Stimulated activated naive CD8-positive, alpha-beta T cell treated with anti-CD3 and anti-CD28 coated beads, Interleukin-15, Interleukin-2, amounts not matched to agents 100 ng/mL and 50 ng/mL, for 24 hours (primary cell): ENCODE data around the gene OSBPL9.

Source experiments
- H3K27ac Mint-ChIP-seq: one replicate; pipeline ENCODE4 v1.8.0; 2021; ENCODE audit warnings: mild to moderate bottlenecking, mixed read lengths
- H3K27me3 Mint-ChIP-seq: one replicate; pipeline ENCODE4 v1.8.0; 2021; ENCODE audit warnings: mixed read lengths
- H3K36me3 Mint-ChIP-seq: one replicate; pipeline ENCODE4 v1.8.0; 2021; ENCODE audit warnings: low read depth, mixed read lengths
- H3K4me1 Mint-ChIP-seq: one replicate; pipeline ENCODE4 v1.8.0; 2021; ENCODE audit warnings: low read depth, mixed read lengths
- H3K4me3 Mint-ChIP-seq: one replicate; pipeline ENCODE4 v1.8.0; 2021; ENCODE audit warnings: mild to moderate bottlenecking, mixed read lengths
- H3K9me3 Mint-ChIP-seq: one replicate; pipeline ENCODE4 v1.8.0; 2021; ENCODE audit warnings: mixed read lengths

The OSBPL9 gene

GRCh38 chr1:51755437-51755836 is 138.5 kb downstream of the OSBPL9 start:
- no peaks in the 10 kb centered on the region for H3K27me3 Mint-ChIP-seq
- H3K4me1 Mint-ChIP-seq: peaks cover 6% of the 10 kb centered on the region
- H3K36me3 Mint-ChIP-seq: peaks cover 34% of the 10 kb centered on the region
- H3K4me3 Mint-ChIP-seq: no peak overlapping the region
- H3K27ac Mint-ChIP-seq: no peak overlapping the region
- peaks cover 4% of the 10 kb centered on the region for H3K9me3 Mint-ChIP-seq

DNA sequence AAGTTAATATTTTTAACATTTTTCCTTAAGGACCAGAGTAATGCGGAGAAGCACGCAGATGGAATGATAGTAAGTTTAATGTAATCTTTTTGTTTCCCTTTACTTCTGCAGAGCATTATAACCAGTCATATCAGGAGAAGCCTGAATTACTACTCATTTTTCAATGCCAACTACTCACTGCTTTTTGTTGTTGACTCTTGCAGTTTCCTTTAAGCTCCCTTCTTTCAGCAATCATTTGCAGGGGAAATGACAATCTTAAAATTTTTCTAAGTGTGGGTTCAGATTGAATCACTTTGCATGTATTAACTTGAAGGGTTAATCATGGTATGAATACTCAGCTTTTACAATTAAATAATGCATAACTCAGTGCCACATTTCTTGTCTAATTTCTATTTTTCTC is 139.4 kb downstream of the OSBPL9 start:
- H3K9me3 Mint-ChIP-seq: peaks cover 4% of the 10 kb centered on the region
- peaks cover 31% of the 10 kb centered on the region for H3K36me3 Mint-ChIP-seq
- no peaks in the 10 kb centered on the region for H3K27me3 Mint-ChIP-seq
- no peak overlapping the region for H3K27ac Mint-ChIP-seq
- H3K4me1 Mint-ChIP-seq: peaks cover 11% of the 10 kb centered on the region
- H3K4me3 Mint-ChIP-seq: no peak overlapping the region

DNA sequence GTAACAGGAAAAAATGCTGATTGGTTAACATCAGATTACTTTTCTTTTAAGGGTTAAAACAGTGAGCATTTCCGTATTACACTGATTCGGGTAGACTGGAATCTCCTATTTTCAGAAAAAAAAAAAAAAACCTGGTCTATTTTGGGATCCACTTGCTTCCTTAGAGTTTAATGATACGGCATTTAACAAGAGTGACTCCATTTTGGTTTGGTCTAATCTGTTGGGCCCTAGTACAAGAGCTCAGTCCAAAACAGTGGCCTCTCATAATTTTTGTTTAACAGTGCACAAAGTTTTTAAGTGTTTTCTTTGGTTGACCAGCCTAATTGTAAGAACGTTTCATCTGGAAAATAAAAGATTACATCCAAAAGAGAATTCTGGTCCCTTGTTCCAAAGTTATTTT is 141.4 kb downstream of the OSBPL9 start:
- Mint-ChIP-seq H3K4me1 (peaks cover 16% of the 10 kb centered on the region), H3K9me3 (no peaks in the 10 kb centered on the region), H3K27me3 (no peaks in the 10 kb centered on the region), H3K27ac (no peak overlapping the region), H3K36me3 (peaks cover 24% of the 10 kb centered on the region), H3K4me3 (no peak overlapping the region)

DNA sequence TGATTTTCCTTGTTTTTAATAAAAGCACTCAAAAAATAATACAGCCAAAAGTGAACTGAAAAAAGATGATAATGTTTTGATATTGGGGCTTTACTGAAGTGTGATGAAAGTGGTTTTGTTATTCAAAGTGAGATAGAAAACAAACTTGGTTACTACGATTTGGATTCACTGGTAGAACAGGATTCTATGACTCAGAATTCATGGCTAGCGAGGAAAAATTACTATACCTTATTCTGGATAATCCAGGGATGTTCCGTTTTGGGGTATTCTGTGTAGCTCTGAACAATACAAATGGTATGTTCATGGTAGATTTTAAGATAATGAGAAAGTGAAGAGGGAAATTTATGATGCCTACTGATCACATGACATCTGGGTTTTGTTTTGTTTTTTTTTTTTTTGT is 144.0 kb downstream of the OSBPL9 start:
- Mint-ChIP-seq H3K27me3 (no peaks in the 10 kb centered on the region), H3K4me3 (no peak overlapping the region), H3K4me1 (peaks cover 16% of the 10 kb centered on the region), H3K36me3 (peaks cover 24% of the 10 kb centered on the region), H3K9me3 (no peaks in the 10 kb centered on the region), H3K27ac (no peak overlapping the region)

- peaks cover 16% of the 10 kb centered on the region for H3K4me1 Mint-ChIP-seq
- H3K9me3 Mint-ChIP-seq: no peaks in the 10 kb centered on the region
- peaks cover 27% of the 10 kb centered on the region for H3K36me3 Mint-ChIP-seq
- H3K27ac Mint-ChIP-seq: no peak overlapping the region
- no peak overlapping the region for H3K4me3 Mint-ChIP-seq
- H3K27me3 Mint-ChIP-seq: no peaks in the 10 kb centered on the region
These were observed 144.5 kb downstream of the OSBPL9 start for GRCh38 chr1:51761351-51761750.

DNA sequence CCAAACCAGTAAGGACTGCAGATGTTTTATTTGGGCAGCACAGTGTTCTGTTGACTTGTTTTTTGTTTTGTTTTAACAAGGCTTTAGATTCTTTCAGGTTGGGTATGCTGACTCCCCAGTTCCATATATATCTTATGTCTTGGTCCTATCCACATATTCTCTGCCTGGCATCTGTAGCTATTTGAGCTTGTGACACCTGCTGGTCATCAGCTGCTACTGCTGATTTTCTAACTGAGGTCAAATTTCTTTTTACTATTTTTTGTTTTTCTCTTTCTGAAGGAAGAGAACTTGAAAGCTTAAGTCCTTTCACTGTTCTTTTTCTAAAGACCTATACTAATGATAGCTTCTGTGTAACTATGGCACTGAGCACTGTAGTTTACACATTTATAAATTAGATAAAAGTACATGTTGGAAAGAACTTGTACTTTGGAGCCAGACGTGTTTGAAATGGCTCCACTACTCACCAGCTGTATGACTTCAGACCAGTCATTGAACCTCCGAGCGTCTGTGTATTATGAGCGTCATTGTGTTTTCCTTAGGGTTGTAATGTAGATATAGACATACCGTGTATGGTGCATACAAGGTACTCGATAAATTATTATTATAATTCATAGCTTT is 152.2 kb downstream of the OSBPL9 start:
- Mint-ChIP-seq H3K4me1 (peaks cover 16% of the 10 kb centered on the region), H3K9me3 (no peaks in the 10 kb centered on the region), H3K27ac (no peak overlapping the region), H3K27me3 (no peaks in the 10 kb centered on the region), H3K4me3 (no peak overlapping the region), H3K36me3 (peaks cover 52% of the 10 kb centered on the region)

GRCh38 chr1:51776408-51776807 is 159.5 kb downstream of the OSBPL9 start:
- Mint-ChIP-seq H3K27me3 (no peaks in the 10 kb centered on the region), H3K4me3 (no peak overlapping the region), H3K9me3 (no peaks in the 10 kb centered on the region), H3K4me1 (peaks cover 16% of the 10 kb centered on the region), H3K27ac (peak overlapping the region; percentile 4), H3K36me3 (peaks cover 45% of the 10 kb centered on the region)

DNA sequence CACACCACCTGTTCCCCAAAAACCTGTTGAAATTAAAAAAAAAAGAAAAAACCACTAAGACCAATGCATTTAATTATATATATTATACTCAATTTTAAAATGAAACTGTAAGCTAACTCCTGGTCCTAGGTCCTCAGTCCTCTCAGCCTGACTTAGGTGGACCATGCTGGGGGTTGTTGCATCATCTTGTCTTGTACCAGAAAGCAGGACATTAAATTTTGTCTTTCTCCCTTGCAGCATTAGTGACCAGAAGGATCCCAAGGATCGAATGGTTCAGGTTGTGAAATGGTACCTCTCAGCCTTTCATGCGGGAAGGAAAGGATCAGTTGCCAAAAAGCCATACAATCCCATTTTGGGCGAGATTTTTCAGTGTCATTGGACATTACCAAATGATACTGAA is 164.0 kb downstream of the OSBPL9 start:
- H3K9me3 Mint-ChIP-seq: no peaks in the 10 kb centered on the region
- H3K27me3 Mint-ChIP-seq: no peaks in the 10 kb centered on the region
- H3K4me3 Mint-ChIP-seq: no peak overlapping the region
- H3K4me1 Mint-ChIP-seq: no peaks in the 10 kb centered on the region
- H3K36me3 Mint-ChIP-seq: peaks cover 36% of the 10 kb centered on the region
- H3K27ac Mint-ChIP-seq: no peak overlapping the region

GRCh38 chr1:51784997-51785421 is 168.1 kb downstream of the OSBPL9 start:
- H3K4me1 Mint-ChIP-seq: no peaks in the 10 kb centered on the region
- peaks cover 49% of the 10 kb centered on the region for H3K36me3 Mint-ChIP-seq
- H3K4me3 Mint-ChIP-seq: no peak overlapping the region
- no peaks in the 10 kb centered on the region for H3K9me3 Mint-ChIP-seq
- no peak overlapping the region for H3K27ac Mint-ChIP-seq
- H3K27me3 Mint-ChIP-seq: no peaks in the 10 kb centered on the region

DNA sequence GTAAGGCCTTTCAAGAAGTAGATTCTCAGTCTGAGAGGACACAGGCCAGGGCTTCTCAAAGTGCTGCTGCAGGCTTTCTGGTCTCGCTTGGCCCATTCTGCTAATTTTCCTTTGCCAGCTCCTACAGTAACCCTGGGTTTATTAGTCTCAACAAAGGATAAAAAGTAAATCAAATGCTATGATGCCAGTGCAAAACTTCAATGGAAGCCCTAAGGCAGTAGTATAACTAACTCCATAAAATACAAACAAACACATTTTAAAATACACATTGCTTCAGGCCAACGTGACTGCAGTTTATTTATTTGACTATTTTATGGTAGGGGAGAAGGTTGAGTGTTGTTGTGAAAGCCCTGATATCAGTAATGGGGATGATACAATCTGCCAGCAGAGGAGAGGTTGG is 172.0 kb downstream of the OSBPL9 start:
- Mint-ChIP-seq H3K4me3 (no peak overlapping the region), H3K36me3 (peaks cover 81% of the 10 kb centered on the region), H3K27ac (peak overlapping the region; percentile 60)

GRCh38 chr1:51789342-51789741 is 172.4 kb downstream of the OSBPL9 start:
- Mint-ChIP-seq H3K36me3 (peaks cover 83% of the 10 kb centered on the region), H3K4me3 (no peak overlapping the region)

More for the DNA sequence above, 172.0 kb downstream of the OSBPL9 start:
- no peaks in the 10 kb centered on the region for H3K27me3 Mint-ChIP-seq
- H3K9me3 Mint-ChIP-seq: no peaks in the 10 kb centered on the region
- peaks cover 11% of the 10 kb centered on the region for H3K4me1 Mint-ChIP-seq

GRCh38 chr1:51790385-51790784 is 173.5 kb downstream of the OSBPL9 start:
- peaks cover 78% of the 10 kb centered on the region for H3K36me3 Mint-ChIP-seq
- H3K4me1 Mint-ChIP-seq: peaks cover 11% of the 10 kb centered on the region
- no peak overlapping the region for H3K4me3 Mint-ChIP-seq
- H3K27ac Mint-ChIP-seq: no peak overlapping the region
- no peaks in the 10 kb centered on the region for H3K9me3 Mint-ChIP-seq
- H3K27me3 Mint-ChIP-seq: no peaks in the 10 kb centered on the region

More at GRCh38 chr1:51789342-51789741, 172.4 kb downstream of the OSBPL9 start:
- no peaks in the 10 kb centered on the region for H3K9me3 Mint-ChIP-seq
- H3K4me1 Mint-ChIP-seq: peaks cover 11% of the 10 kb centered on the region
- no peaks in the 10 kb centered on the region for H3K27me3 Mint-ChIP-seq
- peak overlapping the region; percentile 60 for H3K27ac Mint-ChIP-seq

DNA sequence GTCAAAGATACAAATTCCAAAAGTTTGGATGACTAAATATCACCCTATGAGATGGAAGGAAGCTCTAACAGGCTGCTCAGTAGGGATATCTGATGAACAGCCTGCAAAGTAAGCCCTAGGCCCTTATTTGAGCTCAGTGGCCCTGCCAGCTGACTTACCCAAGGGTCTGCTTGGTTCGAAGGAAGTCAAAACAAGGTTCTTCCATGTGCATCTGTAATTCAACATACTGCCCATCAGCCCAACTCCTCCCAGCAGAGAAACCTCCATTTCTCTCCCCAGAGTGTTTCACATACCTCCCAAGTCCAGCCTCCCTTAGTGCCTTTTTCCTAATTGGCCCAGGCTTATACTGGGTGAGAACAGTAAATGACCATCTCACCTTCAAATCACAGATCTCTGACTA is 175.0 kb downstream of the OSBPL9 start:
- Mint-ChIP-seq H3K4me1 (peaks cover 11% of the 10 kb centered on the region), H3K36me3 (peaks cover 70% of the 10 kb centered on the region), H3K4me3 (no peak overlapping the region), H3K27me3 (no peaks in the 10 kb centered on the region), H3K27ac (no peak overlapping the region), H3K9me3 (no peaks in the 10 kb centered on the region)

GRCh38 chr1:51792864-51793263 is 176.0 kb downstream of the OSBPL9 start:
- Mint-ChIP-seq H3K4me1 (peaks cover 11% of the 10 kb centered on the region), H3K27ac (peak overlapping the region; percentile 3)

GRCh38 chr1:51794260-51794659 is 177.4 kb downstream of the OSBPL9 start:
- H3K36me3 Mint-ChIP-seq: peaks cover 65% of the 10 kb centered on the region
- H3K27me3 Mint-ChIP-seq: no peaks in the 10 kb centered on the region
- H3K4me1 Mint-ChIP-seq: peaks cover 11% of the 10 kb centered on the region
- no peak overlapping the region for H3K4me3 Mint-ChIP-seq
- no peaks in the 10 kb centered on the region for H3K9me3 Mint-ChIP-seq
- H3K27ac Mint-ChIP-seq: no peak overlapping the region

More at GRCh38 chr1:51792864-51793263, 176.0 kb downstream of the OSBPL9 start:
- Mint-ChIP-seq H3K9me3 (no peaks in the 10 kb centered on the region), H3K4me3 (no peak overlapping the region), H3K27me3 (no peaks in the 10 kb centered on the region), H3K36me3 (peaks cover 68% of the 10 kb centered on the region)

- peaks cover 59% of the 10 kb centered on the region for H3K36me3 Mint-ChIP-seq
- H3K27me3 Mint-ChIP-seq: no peaks in the 10 kb centered on the region
- H3K4me3 Mint-ChIP-seq: no peak overlapping the region
- H3K4me1 Mint-ChIP-seq: peaks cover 11% of the 10 kb centered on the region
- H3K27ac Mint-ChIP-seq: no peak overlapping the region
- no peaks in the 10 kb centered on the region for H3K9me3 Mint-ChIP-seq
These were observed 178.0 kb downstream of the OSBPL9 start for GRCh38 chr1:51794868-51795267.
